GM21529 (cell line): ENCODE data around the gene PROM1.

ENCODE experiments used
- ATAC-seq: cut with Tn5 transposase; IDR thresholded peaks from one replicate; pipeline ENCODE4 v1.9.1; 2021; ENCODE audit not compliant: unreplicated experiment

Gene PROM1

GRCh38 chr4:16110199-16110598, 26.4 kb upstream of the PROM1 start:
- ATAC-seq = no peak

GRCh38 chr4:16109256-16109655, 25.4 kb upstream of the PROM1 start:
- no peak for ATAC-seq

- ATAC-seq = no peak
Observed at GRCh38 chr4:16106956-16107355, 23.1 kb upstream of the PROM1 start.

- no peak for ATAC-seq
Observed at GRCh38 chr4:16104520-16104919, 20.7 kb upstream of the PROM1 start.

- ATAC-seq = no peak
Observed at GRCh38 chr4:16102356-16102755, 18.5 kb upstream of the PROM1 start.

GRCh38 chr4:16100833-16101232, 17.0 kb upstream of the PROM1 start:
- ATAC-seq = no peak

GRCh38 chr4:16092682-16093319, 9.0 kb upstream of the PROM1 start:
- ATAC-seq = no peak

- no peak for ATAC-seq
Observed at GRCh38 chr4:16090096-16090705, 6.4 kb upstream of the PROM1 start.

- ATAC-seq = no peak
Observed at GRCh38 chr4:16089156-16089555, 5.3 kb upstream of the PROM1 start.

GRCh38 chr4:16088601-16089000, 4.8 kb upstream of the PROM1 start:
- no peak for ATAC-seq

- ATAC-seq = peak; percentile 83
Observed at GRCh38 chr4:16085822-16086221, 2.0 kb upstream of the PROM1 start.

GRCh38 chr4:16082426-16083240, 1.2 kb downstream of the PROM1 start:
- no peak for ATAC-seq

- no peak for ATAC-seq
Observed at GRCh38 chr4:16082041-16082425, 1.8 kb downstream of the PROM1 start.

- peak; percentile 89 for ATAC-seq
Observed at GRCh38 chr4:16079046-16079445, 4.8 kb downstream of the PROM1 start.

GRCh38 chr4:16078195-16078760, 5.5 kb downstream of the PROM1 start:
- ATAC-seq = no peak

GRCh38 chr4:16077786-16078185, 6.0 kb downstream of the PROM1 start:
- ATAC-seq = no peak

GRCh38 chr4:16075975-16076757, 7.7 kb downstream of the PROM1 start:
- ATAC-seq = no peak

GRCh38 chr4:16075061-16075460, 8.8 kb downstream of the PROM1 start:
- no peak for ATAC-seq

GRCh38 chr4:16072168-16072567, 11.7 kb downstream of the PROM1 start:
- ATAC-seq = peak; percentile 53

GRCh38 chr4:16070203-16070602, 13.6 kb downstream of the PROM1 start:
- no peak for ATAC-seq

- ATAC-seq = no peak
Observed at GRCh38 chr4:16067515-16067914, 16.3 kb downstream of the PROM1 start.
